Upper lobe of left lung (tissue), 4 donors: ENCODE results near the gene NEK10.

Source experiments
- EP300 ChIP-seq, 4 donors: sonication (generic); formaldehyde crosslinking; IDR thresholded peaks; one replicate each; pipeline ENCODE4 v1.5.1; 2017; ENCODE audit warnings: antibody characterized with exemption in 4 of 4, control low read depth in 2 of 4
- POLR2A ChIP-seq, 4 donors: fragments of 450-650 bp; IDR thresholded peaks; one replicate each; pipeline ENCODE4 v1.5.1; 2016 to 2017; ENCODE audit warnings: antibody characterized with exemption in 4 of 4, mild to moderate bottlenecking in 2 of 4
- POLR2AphosphoS5 ChIP-seq, 2 donors: sonication (generic); formaldehyde crosslinking; IDR thresholded peaks; one replicate each; pipeline ENCODE4 v1.5.1; 2017; ENCODE audit warnings: antibody characterized with exemption in 2 of 2
- TF ChIP-seq, protein P1 (sequence below), 6 experiments: fragments of 450-650 bp in 4 of 6; fragments of 200-600 bp in 2 of 6; sonication (generic) in 2 of 6; IDR thresholded peaks; one replicate each; pipeline ENCODE4 v1.5.1; 2016 to 2019; ENCODE audit warnings: antibody characterized with exemption in 6 of 6

DNA sequence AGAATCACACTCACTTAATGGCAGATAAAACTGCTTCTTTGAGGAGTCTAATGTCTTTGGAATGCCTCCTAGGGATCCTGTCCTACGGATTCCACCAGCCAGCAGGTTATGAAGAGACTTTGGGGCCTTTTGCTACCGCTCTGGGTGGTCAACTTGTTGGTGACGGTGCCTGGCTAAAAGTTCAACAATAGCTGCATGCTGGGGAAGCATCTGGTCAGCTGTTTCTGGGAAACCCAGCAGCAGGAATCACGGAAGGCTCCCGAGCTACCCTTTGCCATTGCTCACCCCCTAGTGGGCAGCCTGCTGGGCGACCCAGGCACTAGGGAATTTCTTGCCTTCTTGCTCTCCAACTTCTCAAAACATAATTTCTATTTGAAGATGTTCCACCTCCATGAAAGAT is 263.3 kb downstream of the NEK10 start:
- TF ChIP-seq, protein P1, sequence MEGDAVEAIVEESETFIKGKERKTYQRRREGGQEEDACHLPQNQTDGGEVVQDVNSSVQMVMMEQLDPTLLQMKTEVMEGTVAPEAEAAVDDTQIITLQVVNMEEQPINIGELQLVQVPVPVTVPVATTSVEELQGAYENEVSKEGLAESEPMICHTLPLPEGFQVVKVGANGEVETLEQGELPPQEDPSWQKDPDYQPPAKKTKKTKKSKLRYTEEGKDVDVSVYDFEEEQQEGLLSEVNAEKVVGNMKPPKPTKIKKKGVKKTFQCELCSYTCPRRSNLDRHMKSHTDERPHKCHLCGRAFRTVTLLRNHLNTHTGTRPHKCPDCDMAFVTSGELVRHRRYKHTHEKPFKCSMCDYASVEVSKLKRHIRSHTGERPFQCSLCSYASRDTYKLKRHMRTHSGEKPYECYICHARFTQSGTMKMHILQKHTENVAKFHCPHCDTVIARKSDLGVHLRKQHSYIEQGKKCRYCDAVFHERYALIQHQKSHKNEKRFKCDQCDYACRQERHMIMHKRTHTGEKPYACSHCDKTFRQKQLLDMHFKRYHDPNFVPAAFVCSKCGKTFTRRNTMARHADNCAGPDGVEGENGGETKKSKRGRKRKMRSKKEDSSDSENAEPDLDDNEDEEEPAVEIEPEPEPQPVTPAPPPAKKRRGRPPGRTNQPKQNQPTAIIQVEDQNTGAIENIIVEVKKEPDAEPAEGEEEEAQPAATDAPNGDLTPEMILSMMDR (IDR thresholded peaks at IDR 0.05), result no peak
- no peak for TF ChIP-seq EP300 (IDR thresholded peaks at IDR 0.05)
- TF ChIP-seq POLR2AphosphoS5 (IDR thresholded peaks at IDR 0.05), result no peak
- TF ChIP-seq POLR2A (IDR thresholded peaks at IDR 0.05), result no peak
